ENCODE data around the gene PRPF4.

Gene PRPF4

DNA sequence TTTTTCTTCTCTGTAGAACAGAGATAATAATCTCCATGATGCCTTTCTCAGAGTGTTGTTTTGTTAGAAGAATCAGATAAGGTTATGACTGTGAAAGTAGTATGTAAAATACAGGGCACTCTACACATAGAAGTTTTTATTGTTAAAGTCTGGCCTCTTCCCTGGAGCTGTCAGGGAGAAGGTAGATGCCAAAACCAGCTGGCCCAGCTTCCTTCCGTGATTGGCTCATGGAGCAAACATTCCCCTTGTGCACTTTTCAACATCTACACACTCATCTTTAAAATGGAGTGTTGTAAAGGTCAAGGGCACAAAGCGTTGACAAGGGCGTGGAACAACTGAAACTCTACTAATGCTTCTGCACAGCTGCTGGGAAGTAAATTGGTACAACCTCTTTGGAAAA lies 35.1 kb downstream of the PRPF4 start:
- no peak for DNase-seq (ENCODE audit: low read depth in 4 of 4, low spot score in 1 of 4)

DNA sequence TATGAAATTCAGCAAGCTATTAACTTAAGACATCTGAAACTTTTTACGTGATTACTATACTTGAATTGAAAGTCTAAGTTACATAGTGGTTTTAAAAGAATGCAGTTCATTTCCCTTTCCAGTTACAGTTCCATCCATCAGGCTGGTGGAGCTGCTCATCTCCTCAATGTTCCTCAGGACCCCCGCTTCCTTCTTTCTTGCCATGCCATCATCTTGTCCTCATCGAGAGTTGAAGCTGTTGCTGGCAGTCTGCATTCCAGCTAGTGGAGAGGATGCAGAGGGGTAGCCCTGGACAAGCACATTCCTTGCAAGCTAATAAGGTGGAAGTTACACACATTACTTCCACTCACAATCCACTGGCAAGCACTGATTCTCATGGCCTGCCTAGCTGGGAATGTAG lies 36.5 kb downstream of the PRPF4 start:
- no peak for DNase-seq (ENCODE audit: low read depth in 4 of 4, low spot score in 1 of 4)

GRCh38 chr9:113313261-113313660 lies 37.8 kb downstream of the PRPF4 start:
- no peak for DNase-seq (ENCODE audit: low read depth in 4 of 4, low spot score in 1 of 4)

- DNase-seq (ENCODE audit: low read depth in 4 of 4, low spot score in 1 of 4), result no peak
These were observed 39.8 kb downstream of the PRPF4 start for GRCh38 chr9:113315231-113315630.

DNA sequence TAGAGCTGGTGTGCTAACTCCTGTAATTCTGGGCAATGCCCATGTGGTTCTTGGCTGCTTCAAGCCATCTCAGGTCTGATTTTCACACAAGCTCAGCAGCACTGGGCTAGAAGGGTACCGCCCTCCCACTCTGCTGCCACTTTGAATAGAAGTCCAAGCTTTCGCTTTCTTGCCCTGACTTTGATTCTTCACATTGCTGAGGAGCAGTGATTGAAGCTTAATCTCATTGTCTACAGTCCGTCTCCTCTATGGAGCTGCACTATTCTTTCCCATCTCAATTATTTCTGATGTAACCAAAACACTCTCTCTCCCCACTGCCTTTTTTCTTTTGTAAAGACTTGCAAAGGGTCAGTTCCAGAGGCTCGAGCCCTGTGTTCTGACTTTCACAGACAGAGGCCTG lies 40.6 kb downstream of the PRPF4 start:
- DNase-seq (ENCODE audit: low read depth in 4 of 4, low spot score in 1 of 4), result no peak

GRCh38 chr9:113317777-113318176 lies 42.3 kb downstream of the PRPF4 start:
- no peak for DNase-seq (ENCODE audit: low read depth in 4 of 4, low spot score in 1 of 4)

DNA sequence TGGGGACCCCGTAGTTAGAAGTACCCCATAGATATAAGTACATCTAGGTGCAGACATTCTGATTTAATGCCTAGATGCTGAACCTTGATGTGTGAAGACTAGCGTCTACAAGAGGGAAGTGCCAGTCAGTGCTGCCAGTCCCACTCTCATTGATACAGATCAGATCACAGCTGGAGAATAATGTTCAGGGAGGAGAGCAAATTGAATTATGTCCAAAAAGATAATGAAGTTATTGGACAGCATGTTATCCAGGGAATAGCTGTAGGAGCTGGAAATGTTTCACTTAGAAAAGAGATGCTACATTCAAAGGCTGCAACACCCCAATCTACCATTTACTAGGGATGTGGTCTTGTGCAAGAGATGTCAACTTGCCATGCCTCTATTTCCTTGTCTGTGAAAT lies 43.6 kb downstream of the PRPF4 start:
- no peak for DNase-seq (ENCODE audit: low read depth in 4 of 4, low spot score in 1 of 4)

DNA sequence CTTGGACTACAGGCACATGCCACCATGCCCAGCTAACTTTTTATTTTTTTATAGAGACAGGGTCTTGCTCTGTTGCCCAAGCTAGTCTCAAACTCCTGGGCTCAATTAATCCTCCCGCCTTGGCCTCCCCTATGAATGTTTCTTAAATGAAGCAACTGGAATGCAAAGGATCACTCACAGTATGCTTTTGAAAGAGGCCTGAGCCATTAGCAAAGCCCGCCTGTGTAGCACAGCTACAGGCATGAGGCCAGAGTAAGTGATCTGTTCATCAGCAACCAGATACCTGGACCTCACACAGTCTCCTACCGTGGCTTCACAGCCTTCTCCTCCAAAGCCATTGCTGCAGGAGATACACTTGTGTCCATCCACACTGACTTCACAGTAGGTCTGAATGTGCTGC lies 44.6 kb downstream of the PRPF4 start:
- no peak for DNase-seq (ENCODE audit: low read depth in 4 of 4, low spot score in 1 of 4)

DNA sequence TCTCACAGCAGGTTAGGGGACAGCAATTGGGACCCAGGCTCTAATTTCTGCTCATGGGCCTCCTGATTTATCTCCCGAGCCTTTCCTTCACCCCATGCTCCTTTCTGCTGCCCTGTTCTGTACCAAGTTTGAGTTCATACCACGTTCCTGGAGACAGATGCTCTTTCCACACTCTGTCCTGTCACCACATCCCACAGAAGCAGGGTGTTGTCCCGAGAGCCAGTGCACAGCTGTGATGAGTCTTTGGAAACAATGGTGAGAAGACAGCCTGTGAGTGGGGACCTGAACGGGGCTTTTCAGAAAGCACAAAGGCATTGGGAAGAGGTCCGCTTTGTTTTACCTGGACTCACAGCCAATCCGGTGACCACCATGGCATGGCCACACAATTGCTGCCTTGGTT lies 47.2 kb downstream of the PRPF4 start:
- DNase-seq (ENCODE audit: low read depth in 4 of 4, low spot score in 1 of 4), result no peak

GRCh38 chr9:113326230-113326629 lies 50.8 kb downstream of the PRPF4 start:
- DNase-seq (ENCODE audit: low read depth in 4 of 4, low spot score in 1 of 4), result no peak

GRCh38 chr9:113328045-113328782 lies 52.8 kb downstream of the PRPF4 start:
- no peak for DNase-seq (ENCODE audit: low read depth in 4 of 4, low spot score in 1 of 4)

DNA sequence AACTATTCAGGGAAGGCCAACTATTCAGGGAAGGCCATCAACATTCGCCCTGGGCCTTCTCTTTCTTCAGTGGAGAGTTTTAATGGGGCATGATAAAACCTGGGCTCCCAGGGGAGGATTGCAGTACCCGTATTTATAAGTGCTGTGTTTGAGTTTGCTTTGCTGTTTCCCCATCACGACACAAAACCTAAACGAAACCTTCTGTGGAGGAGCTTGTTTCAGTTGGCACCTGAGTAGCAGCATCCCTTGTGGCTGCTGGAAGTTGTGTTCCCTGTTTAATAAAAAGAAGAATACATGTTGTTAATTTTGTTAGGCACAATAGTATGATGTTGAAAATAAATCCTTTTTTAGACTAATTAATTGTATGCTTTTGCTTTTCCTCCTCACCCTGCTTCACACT lies 56.3 kb downstream of the PRPF4 start:
- no peak for DNase-seq (ENCODE audit: low read depth in 4 of 4, low spot score in 1 of 4)

- no peak for DNase-seq (ENCODE audit: low read depth in 4 of 4, low spot score in 1 of 4)
These were observed 62.3 kb downstream of the PRPF4 start for GRCh38 chr9:113337714-113338113.

GRCh38 chr9:113340011-113340699 lies 64.7 kb downstream of the PRPF4 start, which contains the start of gene WDR31:
WDR31 (minus strand) TSS chr9:113340275; CDS start chr9:113332022, 8,253 bp downstream.
- peak; percentile 58 to 76 (median 69) for DNase-seq (ENCODE audit: low read depth in 4 of 4, low spot score in 1 of 4)

DNA sequence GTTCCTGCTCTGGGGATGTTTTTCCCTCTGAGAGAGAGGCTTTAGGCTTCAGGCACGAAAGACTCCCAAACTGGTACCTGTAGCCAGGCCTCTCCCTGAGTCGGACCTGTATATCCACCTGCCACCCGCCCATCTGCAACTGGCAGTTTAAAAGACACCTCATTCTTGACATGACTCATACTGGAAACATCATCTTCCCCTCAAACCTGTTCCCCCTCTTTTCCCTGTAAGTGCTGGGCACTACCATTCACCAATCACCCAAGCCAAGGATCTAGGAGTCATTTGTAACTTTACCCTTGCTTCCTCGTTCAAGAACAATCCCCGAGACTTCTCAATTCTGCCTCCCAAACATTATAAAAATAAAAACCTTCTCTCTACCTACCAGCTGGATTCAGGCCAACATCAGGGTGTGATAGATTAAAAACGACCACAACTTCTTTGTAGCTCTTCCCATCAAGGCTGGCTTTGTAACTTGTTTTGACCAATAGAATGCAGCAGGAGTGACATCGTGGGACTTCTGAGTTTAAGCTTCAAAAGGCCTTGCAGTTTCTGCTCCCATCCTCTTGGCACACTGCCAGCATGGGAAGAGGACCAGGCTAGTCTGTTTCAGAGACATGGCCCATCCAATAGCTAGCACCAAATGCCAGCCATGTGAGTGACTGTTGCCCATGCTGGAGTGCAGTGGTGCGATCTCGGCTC lies 66.4 kb downstream of the PRPF4 start:
- no peak for DNase-seq (ENCODE audit: low read depth in 4 of 4, low spot score in 1 of 4)

All from stimulated activated CD4-positive, alpha-beta T cell treated with anti-CD3 and anti-CD28 coated beads, Interleukin-1b, Interleukin-23, amount 100 ng/mL, for 24 hours (primary cell).